Neural cell (in vitro differentiated cells): ENCODE measurements around the gene EPHA4. TPM values are rescaled to one million over a fixed set of nuclear protein-coding genes. Genes with fewer than 3 reads are reported as not detected.

Source experiments
- H2AFZ ChIP-seq: fragments of 200-600, 300-800 bp; sonication (generic), shearing (Covaris generic); 2 replicates; pipeline ENCODE4 v1.6.0; 2014; ENCODE audit warnings: low read depth, mild to moderate bottlenecking, antibody characterized with exemption, low read length, moderate library complexity
- H3F3A ChIP-seq: fragments of 200-600 bp; shearing (Covaris generic); 2 replicates; pipeline ENCODE4 v1.6.1; 2016; ENCODE audit warnings: mild to moderate bottlenecking, moderate library complexity, mixed read lengths, antibody characterized with exemption, low read length; ENCODE audit not compliant: insufficient read depth, poor library complexity, severe bottlenecking
- H3K27ac ChIP-seq: fragments of 200-600, 300-800 bp; sonication (generic), shearing (Covaris generic); 2 replicates; pipeline ENCODE4 v1.5.1; 2014; ENCODE audit warnings: mild to moderate bottlenecking, low read length, moderate library complexity
- H3K27me3 ChIP-seq: fragments of 300-800, 200-600 bp; sonication (generic), shearing (Covaris generic); 2 replicates; pipeline ENCODE4 v1.6.0; 2014; ENCODE audit warnings: mild to moderate bottlenecking, low read depth, low read length, moderate library complexity; ENCODE audit not compliant: insufficient read depth
- H3K36me3 ChIP-seq: fragments of 300-800, 200-600 bp; sonication (generic), shearing (Covaris generic); 2 replicates; pipeline ENCODE4 v1.5.1; 2014; ENCODE audit warnings: mild to moderate bottlenecking, antibody characterized with exemption, low read length, moderate library complexity; ENCODE audit not compliant: insufficient read depth
- H3K4me2 ChIP-seq: fragments of 300-800, 200-600 bp; sonication (generic), shearing (Covaris generic); 2 replicates; pipeline ENCODE4 v1.6.0; 2014; ENCODE audit warnings: mild to moderate bottlenecking, low read length
- H3K4me3 ChIP-seq: fragments of 300-800, 200-600 bp; sonication (generic), shearing (Covaris generic); 2 replicates; pipeline ENCODE4 v1.5.1; 2014; ENCODE audit warnings: mild to moderate bottlenecking, low read length, moderate library complexity
- H3K79me2 ChIP-seq: fragments of 200-600 bp; shearing (Covaris generic); replicated peaks from 2 replicates; pipeline ENCODE4 v1.6.0; 2014; ENCODE audit warnings: mild to moderate bottlenecking, low read length, moderate library complexity; ENCODE audit not compliant: insufficient read depth
- H3K9ac ChIP-seq: fragments of 300-800, 200-600 bp; sonication (generic), shearing (Covaris generic); 2 replicates; pipeline ENCODE4 v1.6.1; 2016; ENCODE audit warnings: mild to moderate bottlenecking, low read length, mixed read lengths
- H3K9me2 ChIP-seq: fragments of 200-600 bp; shearing (Covaris generic); 2 replicates; pipeline ENCODE4 v1.6.1; 2016; ENCODE audit warnings: mild to moderate bottlenecking, low read length, mixed read lengths; ENCODE audit not compliant: insufficient read depth
- H3K9me3 ChIP-seq: fragments of 200-600, 300-800 bp; sonication (generic), shearing (Covaris generic); 2 replicates; pipeline ENCODE4 v1.6.1; 2016; ENCODE audit warnings: mild to moderate bottlenecking, mixed run types, low read length, moderate library complexity, mixed read lengths
- H4K20me1 ChIP-seq: fragments of 200-600 bp; shearing (Covaris generic); 2 replicates; pipeline ENCODE4 v1.6.1; 2016; ENCODE audit warnings: mild to moderate bottlenecking, mixed run types; ENCODE audit not compliant: insufficient read depth
- EP300 ChIP-seq: fragments of 450-650 bp; conservative IDR thresholded peaks from 2 replicates; pipeline ENCODE4 v1.6.1; 2014; ENCODE audit warnings: antibody characterized with exemption, mild to moderate bottlenecking, moderate library complexity; ENCODE audit not compliant: poor library complexity, severe bottlenecking
- EZH2 ChIP-seq: fragments of 200-600, 300-800 bp; shearing (Covaris generic), sonication (generic); IDR thresholded peaks from 2 replicates; pipeline ENCODE4 v1.6.1; 2014; ENCODE audit warnings: antibody characterized with exemption, low read length, borderline replicate concordance, mild to moderate bottlenecking; ENCODE audit not compliant: insufficient read depth, poor library complexity, severe bottlenecking
- MXI1 ChIP-seq: fragments of 450-650 bp; conservative IDR thresholded peaks from 2 replicates; pipeline ENCODE4 v1.6.1; 2014; ENCODE audit warnings: antibody characterized with exemption, mild to moderate bottlenecking; ENCODE audit not compliant: poor library complexity, severe bottlenecking
- POLR2AphosphoS5 ChIP-seq: IDR thresholded peaks from 2 replicates; pipeline ENCODE4 v1.6.1; 2012
- RAD21 ChIP-seq: fragments of 450-650 bp; conservative IDR thresholded peaks from 2 replicates; pipeline ENCODE4 v1.6.1; 2014; ENCODE audit warnings: antibody characterized with exemption, mild to moderate bottlenecking, moderate library complexity
- SMC3 ChIP-seq: fragments of 450-650 bp; conservative IDR thresholded peaks from 2 replicates; pipeline ENCODE4 v1.6.1; 2014; ENCODE audit warnings: antibody characterized with exemption, mild to moderate bottlenecking, moderate library complexity; ENCODE audit not compliant: poor library complexity
- TAF1 ChIP-seq: IDR thresholded peaks from 2 replicates; pipeline ENCODE4 v1.6.1; 2012; ENCODE audit warnings: low read depth
- polyA plus RNA-seq: library from polyadenylated mRNA; depleted of rRNA; stranded (reverse); fragments of >200 nt; gene quantifications from 2 replicates; pipeline ENCODE4 v1.2.3, GENCODE V29; 2014
- TF ChIP-seq, protein P1 (sequence below): IDR thresholded peaks from 2 replicates; pipeline ENCODE4 v1.6.1; 2012; ENCODE audit warnings: borderline replicate concordance
- TF ChIP-seq, protein P2 (sequence below): fragments of 450-650 bp; IDR thresholded peaks from 2 replicates; pipeline ENCODE4 v1.5.1; 2014; ENCODE audit warnings: antibody characterized with exemption, mild to moderate bottlenecking, moderate library complexity; ENCODE audit not compliant: poor library complexity, severe bottlenecking

Gene EPHA4
- polyA plus RNA-seq, 1 donor from 2014 or later = 71.1 TPM

DNA sequence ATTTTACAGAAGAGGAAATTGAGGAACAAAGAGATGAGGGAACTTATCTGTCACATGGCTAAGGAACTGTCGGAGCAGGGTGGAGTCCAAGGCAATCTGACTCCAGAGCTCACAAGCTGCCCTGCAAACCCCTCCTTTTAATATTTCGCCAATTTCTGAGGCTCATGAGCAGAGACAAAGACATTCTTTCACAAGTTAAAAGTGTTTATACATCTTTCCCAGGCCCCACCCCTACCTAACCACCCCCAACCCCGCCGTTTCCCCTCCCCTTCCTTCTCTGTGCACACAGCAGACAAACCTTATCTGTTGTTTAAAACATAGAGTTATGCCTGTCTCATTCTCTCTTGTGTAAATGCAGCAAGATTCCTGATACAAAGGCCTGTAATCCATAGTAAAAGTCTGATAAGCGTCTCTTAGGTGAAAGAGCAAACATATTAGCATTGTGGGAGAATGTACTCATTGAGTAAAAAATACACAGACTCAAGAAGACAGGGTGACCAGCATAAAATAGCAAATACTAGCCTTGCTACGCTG is 44.3 kb downstream of the EPHA4 start:
- Histone ChIP-seq H3K27ac (no peak overlapping the region), H4K20me1 (no peaks in the 10 kb centered on the region), H2AFZ (no peak overlapping the region)

DNA sequence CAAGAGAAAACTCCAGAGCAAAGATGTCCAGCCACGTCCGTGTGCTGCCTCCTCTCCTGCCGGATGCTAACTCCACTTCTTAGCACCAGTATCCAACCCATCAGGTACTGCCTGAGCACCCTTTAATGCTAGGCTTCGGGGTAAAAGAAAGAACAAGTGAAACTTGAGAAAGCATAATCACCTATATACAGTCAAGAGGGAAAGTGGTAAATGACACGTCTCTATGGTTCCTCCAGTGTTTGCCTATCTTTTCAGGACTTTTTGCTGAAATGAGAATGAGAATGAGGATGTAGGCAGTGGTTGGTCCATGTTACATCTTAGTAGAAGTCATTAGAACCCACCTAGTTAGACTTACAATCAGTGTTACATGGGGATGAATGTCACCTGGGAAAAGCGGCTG is 47.9 kb downstream of the EPHA4 start:
- no peak overlapping the region for H2AFZ ChIP-seq
- no peaks in the 10 kb centered on the region for H4K20me1 ChIP-seq
- no peaks in the 10 kb centered on the region for H3K9me3 ChIP-seq
- no peak overlapping the region for H3K4me2 ChIP-seq
- no peaks in the 10 kb centered on the region for H3K9me2 ChIP-seq
- H3K4me3 ChIP-seq = no peak overlapping the region
- H3K27me3 ChIP-seq = no peaks in the 10 kb centered on the region
- no peaks in the 10 kb centered on the region for H3F3A ChIP-seq
- no peaks in the 10 kb centered on the region for H3K36me3 ChIP-seq
- peaks cover 78% of the 10 kb centered on the region for H3K79me2 ChIP-seq
- H3K27ac ChIP-seq = no peak overlapping the region
- no peak overlapping the region for H3K9ac ChIP-seq
- TF ChIP-seq SMC3 = no peak
- TF ChIP-seq, protein P1, sequence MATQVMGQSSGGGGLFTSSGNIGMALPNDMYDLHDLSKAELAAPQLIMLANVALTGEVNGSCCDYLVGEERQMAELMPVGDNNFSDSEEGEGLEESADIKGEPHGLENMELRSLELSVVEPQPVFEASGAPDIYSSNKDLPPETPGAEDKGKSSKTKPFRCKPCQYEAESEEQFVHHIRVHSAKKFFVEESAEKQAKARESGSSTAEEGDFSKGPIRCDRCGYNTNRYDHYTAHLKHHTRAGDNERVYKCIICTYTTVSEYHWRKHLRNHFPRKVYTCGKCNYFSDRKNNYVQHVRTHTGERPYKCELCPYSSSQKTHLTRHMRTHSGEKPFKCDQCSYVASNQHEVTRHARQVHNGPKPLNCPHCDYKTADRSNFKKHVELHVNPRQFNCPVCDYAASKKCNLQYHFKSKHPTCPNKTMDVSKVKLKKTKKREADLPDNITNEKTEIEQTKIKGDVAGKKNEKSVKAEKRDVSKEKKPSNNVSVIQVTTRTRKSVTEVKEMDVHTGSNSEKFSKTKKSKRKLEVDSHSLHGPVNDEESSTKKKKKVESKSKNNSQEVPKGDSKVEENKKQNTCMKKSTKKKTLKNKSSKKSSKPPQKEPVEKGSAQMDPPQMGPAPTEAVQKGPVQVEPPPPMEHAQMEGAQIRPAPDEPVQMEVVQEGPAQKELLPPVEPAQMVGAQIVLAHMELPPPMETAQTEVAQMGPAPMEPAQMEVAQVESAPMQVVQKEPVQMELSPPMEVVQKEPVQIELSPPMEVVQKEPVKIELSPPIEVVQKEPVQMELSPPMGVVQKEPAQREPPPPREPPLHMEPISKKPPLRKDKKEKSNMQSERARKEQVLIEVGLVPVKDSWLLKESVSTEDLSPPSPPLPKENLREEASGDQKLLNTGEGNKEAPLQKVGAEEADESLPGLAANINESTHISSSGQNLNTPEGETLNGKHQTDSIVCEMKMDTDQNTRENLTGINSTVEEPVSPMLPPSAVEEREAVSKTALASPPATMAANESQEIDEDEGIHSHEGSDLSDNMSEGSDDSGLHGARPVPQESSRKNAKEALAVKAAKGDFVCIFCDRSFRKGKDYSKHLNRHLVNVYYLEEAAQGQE = no peak
- no peak for TF ChIP-seq RAD21
- TF ChIP-seq POLR2AphosphoS5 = no peak
- TF ChIP-seq, protein P2, sequence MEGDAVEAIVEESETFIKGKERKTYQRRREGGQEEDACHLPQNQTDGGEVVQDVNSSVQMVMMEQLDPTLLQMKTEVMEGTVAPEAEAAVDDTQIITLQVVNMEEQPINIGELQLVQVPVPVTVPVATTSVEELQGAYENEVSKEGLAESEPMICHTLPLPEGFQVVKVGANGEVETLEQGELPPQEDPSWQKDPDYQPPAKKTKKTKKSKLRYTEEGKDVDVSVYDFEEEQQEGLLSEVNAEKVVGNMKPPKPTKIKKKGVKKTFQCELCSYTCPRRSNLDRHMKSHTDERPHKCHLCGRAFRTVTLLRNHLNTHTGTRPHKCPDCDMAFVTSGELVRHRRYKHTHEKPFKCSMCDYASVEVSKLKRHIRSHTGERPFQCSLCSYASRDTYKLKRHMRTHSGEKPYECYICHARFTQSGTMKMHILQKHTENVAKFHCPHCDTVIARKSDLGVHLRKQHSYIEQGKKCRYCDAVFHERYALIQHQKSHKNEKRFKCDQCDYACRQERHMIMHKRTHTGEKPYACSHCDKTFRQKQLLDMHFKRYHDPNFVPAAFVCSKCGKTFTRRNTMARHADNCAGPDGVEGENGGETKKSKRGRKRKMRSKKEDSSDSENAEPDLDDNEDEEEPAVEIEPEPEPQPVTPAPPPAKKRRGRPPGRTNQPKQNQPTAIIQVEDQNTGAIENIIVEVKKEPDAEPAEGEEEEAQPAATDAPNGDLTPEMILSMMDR = no peak
- no peak for TF ChIP-seq TAF1
- no peak for TF ChIP-seq MXI1
- no peak for TF ChIP-seq EZH2

More for the DNA sequence above, 44.3 kb downstream of the EPHA4 start:
- no peak for TF ChIP-seq MXI1
- TF ChIP-seq POLR2AphosphoS5 = no peak
- no peak for TF ChIP-seq SMC3
- no peak for TF ChIP-seq EZH2
- TF ChIP-seq TAF1 = no peak
- TF ChIP-seq, protein P1 = no peak
- TF ChIP-seq, protein P2 = no peak
- TF ChIP-seq RAD21 = no peak
- no peak for TF ChIP-seq EP300
- no peaks in the 10 kb centered on the region for H3K27me3 ChIP-seq
- peaks cover 80% of the 10 kb centered on the region for H3K79me2 ChIP-seq
- no peak overlapping the region for H3K9ac ChIP-seq
- no peaks in the 10 kb centered on the region for H3K9me2 ChIP-seq
- H3K4me3 ChIP-seq = no peak overlapping the region
- H3K36me3 ChIP-seq = no peaks in the 10 kb centered on the region
- no peak overlapping the region for H3K4me2 ChIP-seq
- H3K9me3 ChIP-seq = no peaks in the 10 kb centered on the region
- no peaks in the 10 kb centered on the region for H3F3A ChIP-seq
